Measurements from ENCODE around the gene NR1I3.

DNA sequence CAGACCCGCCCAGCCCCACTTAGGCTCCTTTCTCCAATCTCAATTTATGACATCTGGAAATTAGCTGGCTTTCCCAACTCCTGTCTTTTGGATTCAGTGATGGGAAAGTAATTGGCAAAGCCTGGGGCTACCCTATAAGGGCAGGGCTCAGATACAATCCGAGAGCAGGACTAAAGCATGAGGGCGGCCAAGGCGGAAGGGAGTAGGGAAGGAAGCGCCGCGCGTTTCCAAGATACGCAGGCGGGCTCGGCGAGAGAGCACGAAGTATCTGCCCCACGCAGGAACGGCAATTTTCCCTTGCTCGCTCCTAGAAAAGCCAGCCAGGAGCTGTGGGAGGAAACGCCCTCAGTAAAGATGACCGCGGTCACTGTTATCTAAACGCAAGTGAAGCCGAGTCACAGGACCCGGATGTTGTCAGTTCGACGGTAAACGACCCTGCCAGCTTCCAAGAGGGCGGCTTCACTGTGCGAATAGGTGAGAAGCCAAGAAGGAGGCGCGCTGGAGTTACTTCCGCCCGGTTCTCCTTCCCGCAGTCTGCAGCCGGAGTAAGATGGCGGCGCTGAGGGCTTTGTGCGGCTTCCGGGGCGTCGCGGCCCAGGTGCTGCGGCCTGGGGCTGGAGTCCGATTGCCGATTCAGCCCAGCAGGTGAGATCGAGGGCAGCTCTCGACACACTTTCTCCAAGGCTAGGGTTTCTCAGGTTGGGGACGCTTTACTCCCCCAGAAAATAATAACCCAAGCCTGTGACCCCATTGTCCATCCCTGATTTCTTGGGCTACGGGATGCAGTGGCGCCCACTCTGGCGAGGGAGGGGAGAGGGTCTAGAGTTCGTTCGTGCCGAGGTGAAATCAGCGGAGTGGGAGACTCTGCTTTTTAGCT, 35.9 kb downstream of the NR1I3 start, which contains the start of gene NDUFS2:
- no peak for TF ChIP-seq EZH2phosphoT487 (IDR thresholded peaks at IDR 0.05; ENCODE audit: low read depth, severe bottlenecking, unreplicated experiment)
- TF ChIP-seq, protein P1, sequence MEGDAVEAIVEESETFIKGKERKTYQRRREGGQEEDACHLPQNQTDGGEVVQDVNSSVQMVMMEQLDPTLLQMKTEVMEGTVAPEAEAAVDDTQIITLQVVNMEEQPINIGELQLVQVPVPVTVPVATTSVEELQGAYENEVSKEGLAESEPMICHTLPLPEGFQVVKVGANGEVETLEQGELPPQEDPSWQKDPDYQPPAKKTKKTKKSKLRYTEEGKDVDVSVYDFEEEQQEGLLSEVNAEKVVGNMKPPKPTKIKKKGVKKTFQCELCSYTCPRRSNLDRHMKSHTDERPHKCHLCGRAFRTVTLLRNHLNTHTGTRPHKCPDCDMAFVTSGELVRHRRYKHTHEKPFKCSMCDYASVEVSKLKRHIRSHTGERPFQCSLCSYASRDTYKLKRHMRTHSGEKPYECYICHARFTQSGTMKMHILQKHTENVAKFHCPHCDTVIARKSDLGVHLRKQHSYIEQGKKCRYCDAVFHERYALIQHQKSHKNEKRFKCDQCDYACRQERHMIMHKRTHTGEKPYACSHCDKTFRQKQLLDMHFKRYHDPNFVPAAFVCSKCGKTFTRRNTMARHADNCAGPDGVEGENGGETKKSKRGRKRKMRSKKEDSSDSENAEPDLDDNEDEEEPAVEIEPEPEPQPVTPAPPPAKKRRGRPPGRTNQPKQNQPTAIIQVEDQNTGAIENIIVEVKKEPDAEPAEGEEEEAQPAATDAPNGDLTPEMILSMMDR (IDR thresholded peaks at IDR 0.05; ENCODE audit: poor library complexity): peak; percentile 33
- TF ChIP-seq EZH2 (IDR thresholded peaks at IDR 0.05; ENCODE audit: borderline replicate concordance): no peak
